AG09309 (cell line): ENCODE data around the gene SRCIN1.

Experiments
- DNase-seq: peaks from one replicate; pipeline ENCODE4 v3.0.0-alpha.2; 2010; ENCODE audit warnings: low read depth
- H3K4me3 ChIP-seq: 2 replicates; pipeline ENCODE4 v1.5.1; 2011; ENCODE audit warnings: mild to moderate bottlenecking, low read depth, low read length, moderate library complexity; ENCODE audit not compliant: control insufficient read depth
- CTCF ChIP-seq: IDR thresholded peaks from 2 replicates; pipeline ENCODE4 v1.5.1; 2011; ENCODE audit warnings: mild to moderate bottlenecking, low read depth, low read length, inconsistent platforms; ENCODE audit not compliant: insufficient read depth, control insufficient read depth; ENCODE audit errors: missing control alignments

SRCIN1 gene

GRCh38 chr17:38551121-38551520 lies 54.6 kb downstream of the SRCIN1 start:
- H3K4me3 ChIP-seq, result no peak overlapping the region
- DNase-seq, result no peak
- TF ChIP-seq CTCF, result no peak

- TF ChIP-seq CTCF, result no peak
- DNase-seq, result peak; percentile 41
- H3K4me3 ChIP-seq, result no peak overlapping the region
These were observed 55.1 kb downstream of the SRCIN1 start for GRCh38 chr17:38550661-38551060.

GRCh38 chr17:38549285-38549684 lies 56.5 kb downstream of the SRCIN1 start:
- H3K4me3 ChIP-seq, result no peak overlapping the region
- TF ChIP-seq CTCF, result no peak
- DNase-seq, result no peak

- no peak overlapping the region for H3K4me3 ChIP-seq
- no peak for DNase-seq
- TF ChIP-seq CTCF, result no peak
These were observed 58.3 kb downstream of the SRCIN1 start for GRCh38 chr17:38547444-38547843.

- TF ChIP-seq CTCF, result no peak
These were observed 59.4 kb downstream of the SRCIN1 start for GRCh38 chr17:38546396-38546795.

GRCh38 chr17:38545531-38546225 lies 60.1 kb downstream of the SRCIN1 start:
- DNase-seq, result no peak
- TF ChIP-seq CTCF, result no peak
- no peak overlapping the region for H3K4me3 ChIP-seq

More at GRCh38 chr17:38546396-38546795, 59.4 kb downstream of the SRCIN1 start:
- H3K4me3 ChIP-seq, result no peak overlapping the region
- no peak for DNase-seq

- no peak for DNase-seq
- no peak for TF ChIP-seq CTCF
- no peak overlapping the region for H3K4me3 ChIP-seq
These were observed 60.9 kb downstream of the SRCIN1 start for GRCh38 chr17:38544839-38545209.
